Neural crest cell (in vitro differentiated cells): ENCODE measurements around the gene WNT6. TPM values are rescaled to one million over a fixed set of nuclear protein-coding genes. Genes with fewer than 3 reads are reported as not detected.

Experiments
- DNase-seq: peaks from one replicate; pipeline ENCODE4 v3.0.0; 2021; ENCODE audit warnings: low read depth, mixed read lengths, low spot score
- H3K27ac Mint-ChIP-seq: one replicate; pipeline ENCODE4 v1.8.0; 2021; ENCODE audit warnings: mild to moderate bottlenecking, mixed read lengths; ENCODE audit not compliant: unreplicated experiment
- H3K27me3 Mint-ChIP-seq: 2 replicates; pipeline ENCODE4 v1.8.0; 2021; ENCODE audit warnings: low read depth, mild to moderate bottlenecking, mixed read lengths
- H3K36me3 Mint-ChIP-seq: 2 replicates; pipeline ENCODE4 v1.8.0; 2021; ENCODE audit warnings: low read depth, mild to moderate bottlenecking, mixed read lengths
- H3K4me1 Mint-ChIP-seq: 2 replicates; pipeline ENCODE4 v1.8.0; 2021; ENCODE audit warnings: mixed read lengths
- H3K4me3 Mint-ChIP-seq: one replicate; pipeline ENCODE4 v1.8.0; 2021; ENCODE audit warnings: mild to moderate bottlenecking, mixed read lengths
- H3K9me3 Mint-ChIP-seq: 2 replicates; pipeline ENCODE4 v1.8.0; 2021; ENCODE audit warnings: mixed read lengths
- CTCF ChIP-seq: fragments of 200-600 bp; sonication (generic); conservative IDR thresholded peaks from 2 replicates; pipeline ENCODE4 v1.5.0; 2021; ENCODE audit warnings: antibody characterized with exemption, mild to moderate bottlenecking
- total RNA-seq: library from RNA; stranded (reverse); gene quantifications from 2 replicates; pipeline ENCODE4 v1.2.1, GENCODE V29; 2021

The WNT6 gene
- total RNA-seq, 1 donor from 2014 or later: not detected

- DNase-seq: no peak
- no peaks in the 10 kb centered on the region for H3K4me1 Mint-ChIP-seq
- H3K9me3 Mint-ChIP-seq: no peaks in the 10 kb centered on the region
- peaks cover 6% of the 10 kb centered on the region for H3K27me3 Mint-ChIP-seq
- no peak overlapping the region for H3K4me3 Mint-ChIP-seq
- no peak for TF ChIP-seq CTCF
- peaks cover 2% of the 10 kb centered on the region for H3K36me3 Mint-ChIP-seq
- no peak overlapping the region for H3K27ac Mint-ChIP-seq
Observed at GRCh38 chr2:218819093-218819492, 40.5 kb upstream of the WNT6 start.

GRCh38 chr2:218820746-218821369 is 38.7 kb upstream of the WNT6 start:
- H3K4me1 Mint-ChIP-seq: no peaks in the 10 kb centered on the region
- no peak for DNase-seq
- no peaks in the 10 kb centered on the region for H3K9me3 Mint-ChIP-seq
- H3K36me3 Mint-ChIP-seq: peaks cover 2% of the 10 kb centered on the region
- no peak for TF ChIP-seq CTCF
- H3K27me3 Mint-ChIP-seq: peaks cover 6% of the 10 kb centered on the region
- no peak overlapping the region for H3K4me3 Mint-ChIP-seq
- H3K27ac Mint-ChIP-seq: no peak overlapping the region

GRCh38 chr2:218821605-218822211 is 37.9 kb upstream of the WNT6 start:
- no peak for DNase-seq
- Mint-ChIP-seq H3K4me3 (no peak overlapping the region), H3K9me3 (no peaks in the 10 kb centered on the region), H3K36me3 (peaks cover 2% of the 10 kb centered on the region), H3K27me3 (peaks cover 6% of the 10 kb centered on the region), H3K4me1 (no peaks in the 10 kb centered on the region), H3K27ac (no peak overlapping the region)
- no peak for TF ChIP-seq CTCF

DNA sequence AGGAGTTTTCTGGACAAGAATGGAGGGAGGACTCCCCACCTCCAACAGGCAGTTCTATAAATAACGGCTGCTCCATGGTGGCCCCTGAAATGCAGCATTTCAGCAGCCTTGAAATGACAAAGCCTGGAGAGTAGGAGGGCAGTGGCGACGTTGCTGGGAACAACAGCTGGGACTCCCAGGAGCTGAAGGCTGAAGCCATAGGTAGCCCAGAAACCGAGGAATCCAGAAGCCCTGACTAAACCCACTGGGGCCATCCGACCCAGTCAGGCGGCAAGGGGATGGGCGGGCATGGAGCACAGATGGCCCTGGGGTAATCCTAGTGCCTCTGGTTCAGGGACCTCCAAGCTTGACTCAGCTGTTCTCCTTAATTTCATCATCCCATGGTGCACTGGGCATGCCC is 37.0 kb upstream of the WNT6 start:
- H3K36me3 Mint-ChIP-seq: peaks cover 2% of the 10 kb centered on the region
- no peak for TF ChIP-seq CTCF
- no peak overlapping the region for H3K4me3 Mint-ChIP-seq
- no peaks in the 10 kb centered on the region for H3K4me1 Mint-ChIP-seq
- DNase-seq: no peak
- H3K27me3 Mint-ChIP-seq: peaks cover 12% of the 10 kb centered on the region
- H3K9me3 Mint-ChIP-seq: no peaks in the 10 kb centered on the region
- H3K27ac Mint-ChIP-seq: no peak overlapping the region

DNA sequence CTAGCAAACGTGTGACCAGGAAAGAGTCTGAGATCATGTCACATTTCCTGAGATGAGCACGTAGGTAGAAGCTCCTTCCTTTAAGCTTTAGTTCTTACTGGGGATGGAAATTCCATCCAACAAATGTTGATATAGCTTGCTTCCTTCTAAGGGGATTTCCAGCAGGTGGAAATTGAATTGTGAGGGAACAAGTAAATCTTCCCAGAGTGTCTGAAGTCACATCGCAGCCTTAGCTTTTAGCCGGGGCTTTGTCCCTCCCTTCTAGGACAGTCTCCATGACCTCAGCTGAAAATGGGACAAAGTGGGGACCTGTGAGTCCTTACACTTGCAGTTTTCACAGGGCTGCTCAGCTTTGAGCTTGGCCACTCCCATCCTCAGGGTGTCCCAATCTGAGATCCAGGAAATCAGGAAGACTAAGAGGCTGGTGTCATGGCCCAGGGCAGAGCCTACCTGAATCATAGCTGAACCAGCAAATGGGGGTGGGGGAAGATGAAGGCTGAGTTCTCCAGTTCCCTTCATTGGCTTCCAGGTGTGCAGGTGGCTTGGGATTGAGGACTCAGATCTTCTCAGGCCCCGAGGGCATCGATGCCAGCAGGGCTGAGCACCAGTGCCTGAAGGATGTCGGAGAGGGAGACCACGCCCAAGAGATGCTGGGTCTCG is 36.3 kb upstream of the WNT6 start:
- no peak overlapping the region for H3K27ac Mint-ChIP-seq
- no peak for DNase-seq
- H3K9me3 Mint-ChIP-seq: no peaks in the 10 kb centered on the region
- H3K36me3 Mint-ChIP-seq: no peaks in the 10 kb centered on the region
- no peak overlapping the region for H3K4me3 Mint-ChIP-seq
- H3K27me3 Mint-ChIP-seq: peaks cover 14% of the 10 kb centered on the region
- no peaks in the 10 kb centered on the region for H3K4me1 Mint-ChIP-seq
- TF ChIP-seq CTCF: no peak
